GM19452 (cell line): ENCODE results near the gene C1S.
"Not testable (repeated sequence)": the region's sequence is repeated elsewhere in the genome, so short reads cannot be mapped to it uniquely, and the experiment has no call there.

Experiments
- ATAC-seq: cut with Tn5 transposase; IDR thresholded peaks from one replicate; pipeline ENCODE4 v1.9.1; 2021; ENCODE audit not compliant: unreplicated experiment

The C1S gene

DNA sequence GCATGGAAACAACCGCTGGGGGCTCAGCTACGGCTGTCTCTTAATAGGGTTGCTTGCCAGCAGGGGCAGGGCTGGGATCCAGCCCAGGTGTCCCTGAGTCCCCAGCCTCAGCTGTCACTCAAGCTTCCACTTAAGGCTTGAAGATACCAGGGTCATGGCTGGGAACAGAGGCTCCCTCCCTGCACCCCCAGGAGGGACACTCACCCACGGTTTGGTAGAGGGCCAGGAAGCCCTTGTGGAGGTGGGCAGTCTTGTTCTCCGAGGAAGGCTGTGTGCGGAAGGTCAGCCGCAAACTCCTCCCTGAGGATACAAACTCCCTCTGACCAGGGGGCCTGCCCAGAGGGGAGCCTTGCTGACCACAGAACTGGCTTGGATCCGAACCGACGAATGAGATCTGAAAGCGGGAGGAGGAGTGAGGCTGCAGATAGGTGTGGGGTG is 41.2 kb downstream of the C1S start:
- no peak for ATAC-seq

GRCh38 chr12:7102582-7102981 is 42.1 kb downstream of the C1S start:
- ATAC-seq = no peak

GRCh38 chr12:7103837-7104584 is 43.5 kb downstream of the C1S start:
- no peak for ATAC-seq

GRCh38 chr12:7106082-7106481 is 45.6 kb downstream of the C1S start:
- ATAC-seq = no peak

DNA sequence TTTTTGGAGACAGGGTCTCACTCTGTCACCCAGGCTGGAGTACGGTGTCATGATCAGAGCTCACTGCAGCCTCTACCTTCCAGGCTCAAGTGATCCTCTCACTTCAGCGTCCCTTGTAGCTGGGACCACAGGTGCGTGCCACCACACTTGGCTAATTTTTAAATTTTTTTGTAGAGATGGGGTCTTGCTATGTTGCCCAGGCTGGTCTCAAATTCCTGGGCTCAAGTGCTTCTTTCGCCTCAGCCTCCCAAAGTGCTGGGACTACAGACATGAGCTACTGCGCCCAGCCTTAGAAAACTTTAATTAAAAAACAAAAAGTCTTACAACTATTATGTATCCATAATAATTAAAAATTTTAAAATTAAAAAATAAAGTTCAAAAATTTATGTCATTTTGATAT is 46.7 kb downstream of the C1S start:
- not testable (repeated sequence) for ATAC-seq

DNA sequence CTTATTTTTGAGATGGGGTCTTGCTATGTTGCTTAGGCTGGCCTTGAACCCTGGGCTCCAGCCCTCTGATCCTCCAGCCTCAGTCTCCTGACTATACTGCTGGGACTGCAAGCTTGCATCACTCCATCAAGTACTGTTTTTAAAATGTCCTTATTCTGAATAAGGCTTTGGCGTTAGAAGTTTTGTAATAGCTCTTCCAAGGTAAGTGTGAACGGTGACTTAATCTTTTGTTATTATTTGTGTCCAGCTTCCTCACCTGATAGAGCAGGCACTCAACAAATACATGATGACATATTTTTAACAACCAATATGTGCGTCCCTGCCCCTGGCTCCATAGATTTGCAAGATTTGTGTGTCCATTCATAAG is 47.1 kb downstream of the C1S start:
- no peak for ATAC-seq

- peak; percentile 96 for ATAC-seq
These were observed 47.7 kb downstream of the C1S start for GRCh38 chr12:7108003-7108795.

GRCh38 chr12:7108796-7109571 is 48.5 kb downstream of the C1S start, which contains the start of gene C1RL:
Gene C1RL, minus strand, starts transcription at chr12:7109214. Its CDS starts 34 bp downstream, at chr12:7109180.
- ATAC-seq = no peak

DNA sequence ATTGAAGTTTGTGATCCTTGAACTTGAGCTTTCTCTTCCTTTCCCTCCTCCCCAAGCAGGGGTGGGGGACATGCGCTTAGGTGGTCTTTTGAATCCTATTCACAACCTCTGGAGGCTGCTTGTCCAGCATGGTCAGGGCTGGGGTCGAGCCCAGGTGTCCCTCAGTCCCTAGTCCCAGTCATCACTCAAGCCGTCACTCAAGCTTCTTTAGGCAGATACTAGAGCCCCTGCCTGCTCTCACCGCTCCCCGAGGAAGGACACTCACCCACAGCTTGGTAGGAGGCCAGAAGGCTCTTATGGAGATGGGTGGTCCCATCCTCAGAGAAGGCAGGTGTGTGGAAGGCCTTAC is 49.0 kb downstream of the C1S start:
- no peak for ATAC-seq

- ATAC-seq = no peak
These were observed 50.1 kb downstream of the C1S start for GRCh38 chr12:7110661-7111060.

GRCh38 chr12:7112041-7112440 is 51.5 kb downstream of the C1S start:
- ATAC-seq = no peak

DNA sequence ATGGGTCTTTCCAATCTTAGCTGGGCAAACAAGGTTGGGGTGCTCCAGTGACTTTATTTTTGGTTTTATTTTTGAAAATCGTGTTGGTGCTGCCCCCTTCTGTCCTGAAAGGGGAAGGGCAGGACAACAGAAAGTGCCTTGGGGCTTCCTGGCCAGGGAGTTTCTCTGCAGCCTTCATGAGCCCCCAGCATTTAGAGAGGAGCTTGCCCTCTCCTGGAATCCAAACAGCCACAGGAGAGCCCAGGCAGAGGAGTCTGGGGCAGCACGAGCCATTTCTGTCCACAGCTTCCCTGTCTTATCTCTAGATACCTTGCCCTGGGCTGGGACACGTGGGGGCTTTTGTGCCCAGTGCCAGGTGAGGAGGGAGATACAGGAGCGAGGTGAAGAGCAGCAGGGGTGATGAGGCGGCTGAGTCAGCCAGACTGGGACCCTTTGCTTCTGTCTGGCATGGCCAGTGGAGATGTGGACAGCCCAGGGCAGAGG is 52.9 kb downstream of the C1S start:
- ATAC-seq = no peak

GRCh38 chr12:7114008-7114407 is 53.5 kb downstream of the C1S start:
- ATAC-seq = no peak

DNA sequence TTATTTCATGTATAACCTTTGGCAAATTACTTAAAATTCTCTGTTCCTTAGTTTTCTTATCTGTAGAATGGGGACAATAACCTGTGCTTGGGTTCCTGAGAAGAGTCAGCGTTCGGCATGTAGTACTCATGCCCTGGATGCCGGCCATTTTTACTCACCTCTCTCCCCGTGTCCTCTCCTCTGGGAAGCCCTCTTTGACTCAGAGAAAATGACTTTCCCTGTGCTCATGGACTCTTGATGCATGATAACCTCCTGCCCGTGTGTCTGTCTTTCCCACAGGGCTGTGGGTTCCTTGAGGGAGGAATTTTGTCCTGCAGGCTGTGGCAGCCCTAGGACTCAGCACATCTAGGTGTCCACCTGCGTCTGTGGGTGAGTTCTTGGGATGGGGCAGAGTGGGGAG is 54.3 kb downstream of the C1S start:
- no peak for ATAC-seq

GRCh38 chr12:7116196-7116595 is 55.7 kb downstream of the C1S start:
- ATAC-seq = no peak

GRCh38 chr12:7116916-7117315 is 56.4 kb downstream of the C1S start:
- no peak for ATAC-seq

- ATAC-seq = no peak
These were observed 57.2 kb downstream of the C1S start for GRCh38 chr12:7117670-7118069.

DNA sequence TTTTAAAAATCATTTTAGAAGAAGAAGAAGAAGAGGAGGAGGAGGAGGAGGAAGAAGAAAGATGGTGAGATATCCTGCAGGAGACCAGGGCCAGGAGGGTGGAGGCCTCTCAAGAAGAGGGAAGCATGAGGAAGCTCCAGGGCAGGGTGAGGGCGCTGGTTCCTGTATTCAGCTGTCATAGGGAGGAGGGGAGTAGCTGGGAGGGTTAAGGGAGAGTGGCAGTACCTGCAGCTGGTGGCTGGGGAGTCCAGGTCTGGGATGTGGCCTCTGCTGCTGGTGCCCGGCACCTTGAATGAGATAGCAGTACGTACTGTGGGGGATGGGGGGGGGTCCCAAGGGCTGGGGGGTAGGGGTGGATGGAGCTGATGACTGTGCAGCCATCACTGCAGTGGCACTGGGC is 58.4 kb downstream of the C1S start:
- no peak for ATAC-seq

DNA sequence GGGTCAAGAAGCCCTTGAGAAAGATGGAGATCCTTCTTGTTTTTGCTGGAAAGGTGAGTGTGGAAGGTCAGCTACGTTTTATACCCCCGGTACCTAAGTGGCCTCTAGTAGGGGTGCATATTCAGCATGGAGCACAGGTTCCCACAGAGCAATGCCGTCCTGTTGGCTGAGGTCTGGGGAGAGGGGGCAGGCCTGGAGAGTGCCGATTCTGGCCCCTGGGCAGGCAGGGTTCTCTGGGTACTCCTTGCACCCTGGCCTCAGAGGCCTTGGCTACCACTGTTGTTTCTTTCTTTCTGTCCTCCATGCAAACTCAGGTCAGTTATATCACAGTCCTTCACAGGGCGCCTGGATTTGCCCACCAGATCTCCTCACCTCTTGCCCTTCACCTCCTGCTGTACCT is 59.6 kb downstream of the C1S start:
- no peak for ATAC-seq
